ENCODE data around the gene HOXD12. TPM values are rescaled to one million over a fixed set of nuclear protein-coding genes. Genes with fewer than 3 reads are reported as not detected.

The HOXD12 gene
- polyA plus RNA-seq, 1 of the 3 experiments (the other 2 are of a cell fraction), result not detected

DNA sequence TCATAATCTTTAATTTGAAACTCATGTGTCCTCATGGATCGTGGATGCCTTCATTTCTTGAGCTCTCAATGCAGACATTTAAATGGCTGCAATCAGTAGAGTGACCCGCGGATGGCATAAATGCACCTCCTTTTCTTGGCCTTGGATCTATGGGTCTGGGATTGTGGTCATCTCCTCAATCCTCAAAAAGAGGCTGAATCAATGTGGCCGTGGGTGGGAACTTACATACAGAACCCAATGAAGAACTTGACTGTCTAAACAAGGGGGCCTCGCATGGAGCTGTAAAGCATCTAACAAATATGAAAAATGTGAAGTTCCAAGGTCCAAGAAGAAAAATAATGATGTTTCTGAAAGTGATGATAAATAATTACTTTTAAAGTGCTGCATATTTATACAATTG is 4.2 kb upstream of the HOXD12 start:
- Histone ChIP-seq H3K36me3 (replicated peaks in 1 of 2; ENCODE audit: control insufficient read depth in 1 of 2, insufficient read depth in 2 of 2, low read length in 1 of 2) (no peaks in the 10 kb centered on the region), H3K79me2 (ENCODE audit: insufficient read depth) (no peaks in the 10 kb centered on the region), H3K9me2 (no peaks in the 10 kb centered on the region), H4K20me1 (ENCODE audit: insufficient read depth) (no peaks in the 10 kb centered on the region), H3K27me3 (ENCODE audit: insufficient read depth) (peaks cover 94% of the 10 kb centered on the region), H3K4me3 (ENCODE audit: low read depth in 2 of 2, low read length in 1 of 2) (no peak overlapping the region), H3F3A (replicated peaks; ENCODE audit: insufficient read depth) (no peaks in the 10 kb centered on the region), H3K27ac (ENCODE audit: low read depth in 2 of 2, low read length in 1 of 2) (no peak overlapping the region), H3K9me3 (no peaks in the 10 kb centered on the region), H3K4me1 (ENCODE audit: control insufficient read depth in 1 of 2, insufficient read depth in 2 of 2, low read depth in 1 of 2, low read length in 1 of 2) (peaks cover 0 to 25% of the 10 kb centered on the region in 2 experiments; a peak in 2 of 4 replicates), H2AFZ (ENCODE audit: low read depth) (no peak overlapping the region), H3K9ac (no peak overlapping the region), H3K4me2 (no peak overlapping the region)
- DNase-seq, result no peak
- ChIA-PET CTCF (interaction anchor here (0.7 to 13.5 kb wide), 13 partner anchors 12 to 1398 kb away, joined by 3 to 264 read pairs (median 20); partner anchors contain the start of genes EVX2, HOXD10, HOXD11 and HOXD9), POLR2A (no interaction called here)
- 44% methylated on average over 5 of the region's 5 CpGs for WGBS (ENCODE audit: low lambda C conversion rate)
- TF ChIP-seq POLR2AphosphoS5 (IDR thresholded peaks at IDR 0.05; ENCODE audit: low read depth, low read length) (no peak), MEF2A (IDR thresholded peaks at IDR 0.05; ENCODE audit: borderline replicate concordance, low read depth) (no peak), YY1 (IDR thresholded peaks at IDR 0.05; ENCODE audit: low read depth) (no peak), JUND (IDR thresholded peaks at IDR 0.05) (no peak), GABPA (IDR thresholded peaks at IDR 0.05; ENCODE audit: low read depth) (no peak), GATA2 (CRISPR knock-in tag; IDR thresholded peaks at IDR 0.05) (no peak), TAF1 (IDR thresholded peaks at IDR 0.05; ENCODE audit: borderline replicate concordance, low read depth, low read length) (no peak), FOXJ3 (CRISPR knock-in tag; IDR thresholded peaks at IDR 0.05) (no peak), ELF1 (IDR thresholded peaks at IDR 0.05) (no peak)
- TF ChIP-seq, protein P1, sequence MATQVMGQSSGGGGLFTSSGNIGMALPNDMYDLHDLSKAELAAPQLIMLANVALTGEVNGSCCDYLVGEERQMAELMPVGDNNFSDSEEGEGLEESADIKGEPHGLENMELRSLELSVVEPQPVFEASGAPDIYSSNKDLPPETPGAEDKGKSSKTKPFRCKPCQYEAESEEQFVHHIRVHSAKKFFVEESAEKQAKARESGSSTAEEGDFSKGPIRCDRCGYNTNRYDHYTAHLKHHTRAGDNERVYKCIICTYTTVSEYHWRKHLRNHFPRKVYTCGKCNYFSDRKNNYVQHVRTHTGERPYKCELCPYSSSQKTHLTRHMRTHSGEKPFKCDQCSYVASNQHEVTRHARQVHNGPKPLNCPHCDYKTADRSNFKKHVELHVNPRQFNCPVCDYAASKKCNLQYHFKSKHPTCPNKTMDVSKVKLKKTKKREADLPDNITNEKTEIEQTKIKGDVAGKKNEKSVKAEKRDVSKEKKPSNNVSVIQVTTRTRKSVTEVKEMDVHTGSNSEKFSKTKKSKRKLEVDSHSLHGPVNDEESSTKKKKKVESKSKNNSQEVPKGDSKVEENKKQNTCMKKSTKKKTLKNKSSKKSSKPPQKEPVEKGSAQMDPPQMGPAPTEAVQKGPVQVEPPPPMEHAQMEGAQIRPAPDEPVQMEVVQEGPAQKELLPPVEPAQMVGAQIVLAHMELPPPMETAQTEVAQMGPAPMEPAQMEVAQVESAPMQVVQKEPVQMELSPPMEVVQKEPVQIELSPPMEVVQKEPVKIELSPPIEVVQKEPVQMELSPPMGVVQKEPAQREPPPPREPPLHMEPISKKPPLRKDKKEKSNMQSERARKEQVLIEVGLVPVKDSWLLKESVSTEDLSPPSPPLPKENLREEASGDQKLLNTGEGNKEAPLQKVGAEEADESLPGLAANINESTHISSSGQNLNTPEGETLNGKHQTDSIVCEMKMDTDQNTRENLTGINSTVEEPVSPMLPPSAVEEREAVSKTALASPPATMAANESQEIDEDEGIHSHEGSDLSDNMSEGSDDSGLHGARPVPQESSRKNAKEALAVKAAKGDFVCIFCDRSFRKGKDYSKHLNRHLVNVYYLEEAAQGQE (IDR thresholded peaks at IDR 0.05; ENCODE audit: low read depth, low read length), result no peak
- TF ChIP-seq, protein P2, sequence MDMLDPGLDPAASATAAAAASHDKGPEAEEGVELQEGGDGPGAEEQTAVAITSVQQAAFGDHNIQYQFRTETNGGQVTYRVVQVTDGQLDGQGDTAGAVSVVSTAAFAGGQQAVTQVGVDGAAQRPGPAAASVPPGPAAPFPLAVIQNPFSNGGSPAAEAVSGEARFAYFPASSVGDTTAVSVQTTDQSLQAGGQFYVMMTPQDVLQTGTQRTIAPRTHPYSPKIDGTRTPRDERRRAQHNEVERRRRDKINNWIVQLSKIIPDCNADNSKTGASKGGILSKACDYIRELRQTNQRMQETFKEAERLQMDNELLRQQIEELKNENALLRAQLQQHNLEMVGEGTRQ (IDR thresholded peaks at IDR 0.05; ENCODE audit: borderline replicate concordance, low read depth, low read length), result no peak
- TF ChIP-seq, protein P3, sequence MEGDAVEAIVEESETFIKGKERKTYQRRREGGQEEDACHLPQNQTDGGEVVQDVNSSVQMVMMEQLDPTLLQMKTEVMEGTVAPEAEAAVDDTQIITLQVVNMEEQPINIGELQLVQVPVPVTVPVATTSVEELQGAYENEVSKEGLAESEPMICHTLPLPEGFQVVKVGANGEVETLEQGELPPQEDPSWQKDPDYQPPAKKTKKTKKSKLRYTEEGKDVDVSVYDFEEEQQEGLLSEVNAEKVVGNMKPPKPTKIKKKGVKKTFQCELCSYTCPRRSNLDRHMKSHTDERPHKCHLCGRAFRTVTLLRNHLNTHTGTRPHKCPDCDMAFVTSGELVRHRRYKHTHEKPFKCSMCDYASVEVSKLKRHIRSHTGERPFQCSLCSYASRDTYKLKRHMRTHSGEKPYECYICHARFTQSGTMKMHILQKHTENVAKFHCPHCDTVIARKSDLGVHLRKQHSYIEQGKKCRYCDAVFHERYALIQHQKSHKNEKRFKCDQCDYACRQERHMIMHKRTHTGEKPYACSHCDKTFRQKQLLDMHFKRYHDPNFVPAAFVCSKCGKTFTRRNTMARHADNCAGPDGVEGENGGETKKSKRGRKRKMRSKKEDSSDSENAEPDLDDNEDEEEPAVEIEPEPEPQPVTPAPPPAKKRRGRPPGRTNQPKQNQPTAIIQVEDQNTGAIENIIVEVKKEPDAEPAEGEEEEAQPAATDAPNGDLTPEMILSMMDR (IDR thresholded peaks at IDR 0.05), result no peak

Data from SK-N-SH (cell line).